ENCODE results near the gene OTOF. TPM values are rescaled to one million over a fixed set of nuclear protein-coding genes. Genes with fewer than 3 reads are reported as not detected.

OTOF gene
- total and polyA plus RNA-seq, 2 experiments from 2014 or later = 0.38 to 0.43 TPM

- no peak overlapping the region for H3K4me3 ChIP-seq
- no peaks in the 10 kb centered on the region for H3K9me2 ChIP-seq (ENCODE audit: insufficient read depth)
- no peak overlapping the region for H3K4me2 ChIP-seq (ENCODE audit: unreplicated experiment)
- WGBS, 2 experiments (ENCODE audit: low coverage in 1 of 2, low lambda C conversion rate in 2 of 2, missing lambda C conversion rate in 2 of 2) = 45 to 49% methylated on average over 7 of the region's 7 CpGs
- no peaks in the 10 kb centered on the region for H3K36me3 ChIP-seq (ENCODE audit: low read depth)
- DNase-seq = no peak
- no peak for TF ChIP-seq EZH2 (IDR thresholded peaks at IDR 0.05; ENCODE audit: insufficient read depth, poor library complexity, severe bottlenecking)
- TF ChIP-seq EZH2phosphoT487 (IDR thresholded peaks at IDR 0.05; ENCODE audit: insufficient read depth, low read depth) = no peak
- no peak overlapping the region for H3K27ac ChIP-seq
- H3F3A ChIP-seq (ENCODE audit: insufficient read depth) = no peaks in the 10 kb centered on the region
- no peaks in the 10 kb centered on the region for H3K4me1 ChIP-seq (ENCODE audit: insufficient read depth)
- no peaks in the 10 kb centered on the region for H3K79me2 ChIP-seq (ENCODE audit: insufficient read depth)
- peaks cover 26% of the 10 kb centered on the region for H3K27me3 ChIP-seq (replicated peaks; ENCODE audit: insufficient read depth)
- in situ Hi-C loops (cut with MboI) = no loop called here
- H2AFZ ChIP-seq = no peak overlapping the region
- no peaks in the 10 kb centered on the region for H4K20me1 ChIP-seq (ENCODE audit: insufficient read depth)
- H3K9me3 ChIP-seq (ENCODE audit: low read depth) = no peaks in the 10 kb centered on the region
- H3K9ac ChIP-seq = no peak overlapping the region
Measured at GRCh38 chr2:26514045-26514444, 36.1 kb upstream of the OTOF start.

GRCh38 chr2:26513261-26513660 is 35.3 kb upstream of the OTOF start:
- DNase-seq = no peak
- in situ Hi-C loops (cut with MboI) = no loop called here
- no peaks in the 10 kb centered on the region for H3K9me2 ChIP-seq (ENCODE audit: insufficient read depth)
- WGBS, 2 experiments (ENCODE audit: low coverage in 1 of 2, low lambda C conversion rate in 2 of 2, missing lambda C conversion rate in 2 of 2) = 46 to 52% methylated on average over 9 of the region's 9 CpGs
- no peaks in the 10 kb centered on the region for H3K79me2 ChIP-seq (ENCODE audit: insufficient read depth)
- H3K27ac ChIP-seq = no peak overlapping the region
- H3K4me2 ChIP-seq (ENCODE audit: unreplicated experiment) = no peak overlapping the region
- no peak overlapping the region for H3K4me3 ChIP-seq
- no peaks in the 10 kb centered on the region for H3F3A ChIP-seq (ENCODE audit: insufficient read depth)
- no peaks in the 10 kb centered on the region for H3K4me1 ChIP-seq (ENCODE audit: insufficient read depth)
- no peak for TF ChIP-seq EZH2 (IDR thresholded peaks at IDR 0.05; ENCODE audit: insufficient read depth, poor library complexity, severe bottlenecking)
- TF ChIP-seq EZH2phosphoT487 (IDR thresholded peaks at IDR 0.05; ENCODE audit: insufficient read depth, low read depth) = no peak
- H2AFZ ChIP-seq = no peak overlapping the region
- H3K9ac ChIP-seq = no peak overlapping the region
- no peaks in the 10 kb centered on the region for H4K20me1 ChIP-seq (ENCODE audit: insufficient read depth)
- no peaks in the 10 kb centered on the region for H3K9me3 ChIP-seq (ENCODE audit: low read depth)
- H3K27me3 ChIP-seq (replicated peaks; ENCODE audit: insufficient read depth) = peaks cover 31% of the 10 kb centered on the region
- H3K36me3 ChIP-seq (ENCODE audit: low read depth) = no peaks in the 10 kb centered on the region

DNA sequence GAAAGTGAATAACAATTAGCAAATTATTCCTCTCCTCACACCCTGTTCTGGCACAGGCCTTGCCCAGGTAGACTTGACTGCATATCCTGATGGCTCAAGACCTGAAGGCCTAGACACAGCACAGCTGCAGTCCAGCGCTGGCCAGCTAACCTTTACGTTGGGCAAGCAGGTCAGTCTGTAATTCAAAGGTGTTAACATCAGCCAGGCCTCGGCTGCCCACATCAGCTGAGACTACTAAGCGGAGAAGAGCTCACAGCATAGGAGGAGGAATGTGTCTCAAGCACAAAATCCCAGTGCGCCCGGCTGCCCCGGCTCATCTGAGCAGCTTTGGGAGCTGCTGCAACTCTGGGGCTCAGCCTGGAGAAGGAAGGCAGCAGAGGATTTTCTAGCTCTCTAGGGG is 33.5 kb upstream of the OTOF start:
- H3K36me3 ChIP-seq (ENCODE audit: low read depth) = no peaks in the 10 kb centered on the region
- H3K4me2 ChIP-seq (ENCODE audit: unreplicated experiment) = no peak overlapping the region
- 64 to 66% methylated on average over 7 of the region's 7 CpGs for WGBS, 2 experiments (ENCODE audit: low coverage in 1 of 2, low lambda C conversion rate in 2 of 2, missing lambda C conversion rate in 2 of 2)
- no peaks in the 10 kb centered on the region for H3K4me1 ChIP-seq (ENCODE audit: insufficient read depth)
- no peak overlapping the region for H3K4me3 ChIP-seq
- H3K27me3 ChIP-seq (replicated peaks; ENCODE audit: insufficient read depth) = peaks cover 39% of the 10 kb centered on the region
- H2AFZ ChIP-seq = no peak overlapping the region
- no peak overlapping the region for H3K9ac ChIP-seq
- H3K27ac ChIP-seq = no peak overlapping the region
- no peaks in the 10 kb centered on the region for H3K9me2 ChIP-seq (ENCODE audit: insufficient read depth)
- no peaks in the 10 kb centered on the region for H3F3A ChIP-seq (ENCODE audit: insufficient read depth)
- no peak for DNase-seq
- no peaks in the 10 kb centered on the region for H4K20me1 ChIP-seq (ENCODE audit: insufficient read depth)
- no peaks in the 10 kb centered on the region for H3K79me2 ChIP-seq (ENCODE audit: insufficient read depth)
- no peaks in the 10 kb centered on the region for H3K9me3 ChIP-seq (ENCODE audit: low read depth)
- in situ Hi-C loops (cut with MboI) = no loop called here
- TF ChIP-seq EZH2phosphoT487 (IDR thresholded peaks at IDR 0.05; ENCODE audit: insufficient read depth, low read depth) (no peak), EZH2 (IDR thresholded peaks at IDR 0.05; ENCODE audit: insufficient read depth, poor library complexity, severe bottlenecking) (no peak)

- H3K79me2 ChIP-seq (ENCODE audit: insufficient read depth) = no peaks in the 10 kb centered on the region
- 61 to 62% methylated on average over 18 to 21 of the region's 21 CpGs for WGBS, 2 experiments (ENCODE audit: low coverage in 1 of 2, low lambda C conversion rate in 2 of 2, missing lambda C conversion rate in 2 of 2)
- H3K4me1 ChIP-seq (ENCODE audit: insufficient read depth) = no peaks in the 10 kb centered on the region
- H3K4me2 ChIP-seq (ENCODE audit: unreplicated experiment) = no peak overlapping the region
- no peak for DNase-seq
- H4K20me1 ChIP-seq (ENCODE audit: insufficient read depth) = no peaks in the 10 kb centered on the region
- H2AFZ ChIP-seq = no peak overlapping the region
- in situ Hi-C loops (cut with MboI) = no loop called here
- no peaks in the 10 kb centered on the region for H3K36me3 ChIP-seq (ENCODE audit: low read depth)
- H3K27me3 ChIP-seq (replicated peaks; ENCODE audit: insufficient read depth) = peaks cover 39% of the 10 kb centered on the region
- H3K9ac ChIP-seq = no peak overlapping the region
- TF ChIP-seq EZH2 (IDR thresholded peaks at IDR 0.05; ENCODE audit: insufficient read depth, poor library complexity, severe bottlenecking) (no peak), EZH2phosphoT487 (IDR thresholded peaks at IDR 0.05; ENCODE audit: insufficient read depth, low read depth) (no peak)
- H3K9me2 ChIP-seq (ENCODE audit: insufficient read depth) = no peaks in the 10 kb centered on the region
- H3K27ac ChIP-seq = no peak overlapping the region
- no peaks in the 10 kb centered on the region for H3K9me3 ChIP-seq (ENCODE audit: low read depth)
- no peak overlapping the region for H3K4me3 ChIP-seq
- H3F3A ChIP-seq (ENCODE audit: insufficient read depth) = no peaks in the 10 kb centered on the region
Measured at GRCh38 chr2:26510344-26510973, 32.5 kb upstream of the OTOF start.
